Stimulated activated CD8-positive, alpha-beta memory T cell treated with anti-CD3 and anti-CD28 coated beads, Interleukin-4, amount 100 ng/mL, for 1 hour (primary cell): ENCODE measurements around the gene SCLT1.
"Not testable (repeated sequence)": the region's sequence is repeated elsewhere in the genome, so short reads cannot be mapped to it uniquely, and the experiment has no call there.

Experiments
- DNase-seq, 2 donors: peaks; one replicate each; pipeline ENCODE4 v3.0.0-alpha.2; 2020; ENCODE audit warnings: low read depth in 2 of 2, low spot score in 1 of 2

The SCLT1 gene

GRCh38 chr4:129077326-129077725, 16.0 kb downstream of the SCLT1 start:
- DNase-seq, result no peak

DNA sequence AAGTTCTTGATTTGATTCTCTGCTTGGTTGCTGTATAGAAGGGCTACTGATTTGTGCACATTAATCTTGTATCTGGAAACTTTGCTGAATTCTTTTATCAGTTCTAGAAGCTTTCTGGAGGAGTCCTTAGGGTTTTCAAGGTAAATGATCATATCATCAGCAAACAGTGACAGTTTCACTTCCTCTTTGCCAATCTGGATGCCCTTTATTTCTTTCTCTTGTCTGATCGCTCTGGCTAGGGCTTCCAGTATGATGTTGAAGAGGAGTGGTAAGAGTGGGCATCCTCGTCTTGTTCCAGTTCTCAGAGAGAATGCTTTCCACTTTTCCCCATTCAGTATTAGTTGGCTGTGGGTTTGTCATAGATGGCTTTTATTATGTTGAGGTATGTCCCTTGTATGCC, 23.8 kb downstream of the SCLT1 start:
- DNase-seq, result not testable (repeated sequence)

GRCh38 chr4:129064717-129065116, 28.6 kb downstream of the SCLT1 start:
- no peak for DNase-seq

DNA sequence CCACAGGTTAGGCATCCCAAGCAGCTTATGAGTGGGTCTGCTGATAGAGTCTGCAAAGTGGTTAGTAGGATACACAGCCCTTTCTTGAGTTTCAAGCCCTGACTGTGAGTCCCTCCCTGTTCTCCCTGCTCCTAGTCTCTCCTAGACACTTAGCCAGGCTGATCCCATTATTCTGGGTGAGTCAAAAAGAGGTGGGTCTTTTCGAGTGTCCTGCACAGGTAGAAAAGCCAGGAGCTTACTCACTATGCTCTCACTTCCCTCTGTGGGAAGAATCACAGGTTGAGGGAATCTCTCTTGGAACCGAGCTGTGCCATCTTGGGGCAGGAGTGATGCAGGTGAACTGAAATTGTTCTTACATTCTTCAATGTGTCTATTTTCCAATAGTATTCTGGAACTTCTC, 29.7 kb downstream of the SCLT1 start:
- DNase-seq, result no peak

DNA sequence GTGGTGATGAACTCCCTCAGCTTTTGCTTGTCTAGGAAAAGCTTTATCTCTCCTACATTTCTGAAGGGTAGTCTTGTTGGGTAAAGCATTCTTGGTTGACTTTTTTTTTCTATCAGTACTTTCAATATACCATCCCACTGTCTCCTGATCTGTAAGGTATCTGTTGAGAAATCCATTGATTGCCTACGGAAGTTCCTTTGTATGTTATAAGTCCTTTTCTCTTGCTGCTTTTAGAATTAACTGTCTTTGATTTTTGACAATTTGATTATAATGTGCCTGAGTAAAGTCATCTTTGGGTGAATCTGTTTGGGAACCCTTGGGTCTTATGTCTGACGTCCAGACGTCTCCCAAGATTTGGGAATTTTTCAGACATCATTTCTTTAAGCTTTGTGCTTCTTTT, 30.8 kb downstream of the SCLT1 start:
- DNase-seq, result no peak

DNA sequence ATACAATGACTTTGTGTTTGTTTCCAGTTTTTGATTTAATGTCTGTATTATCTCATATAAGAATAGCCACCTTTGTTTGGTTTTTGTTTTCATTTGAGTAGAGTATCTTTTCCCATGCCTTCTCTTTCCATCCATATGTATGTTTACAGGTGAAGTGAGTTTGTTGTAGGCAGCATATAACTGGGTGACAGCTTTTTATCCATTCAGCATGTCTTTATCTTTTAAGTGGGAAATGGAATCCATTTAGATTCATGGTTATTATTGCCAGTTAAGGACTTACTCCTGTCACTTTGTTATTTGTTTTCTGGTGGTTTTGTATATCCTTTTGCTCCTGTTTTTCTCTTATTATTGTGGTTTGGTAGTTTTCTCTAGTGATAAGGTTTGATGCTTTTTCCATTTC, 34.3 kb downstream of the SCLT1 start:
- DNase-seq, result no peak

DNA sequence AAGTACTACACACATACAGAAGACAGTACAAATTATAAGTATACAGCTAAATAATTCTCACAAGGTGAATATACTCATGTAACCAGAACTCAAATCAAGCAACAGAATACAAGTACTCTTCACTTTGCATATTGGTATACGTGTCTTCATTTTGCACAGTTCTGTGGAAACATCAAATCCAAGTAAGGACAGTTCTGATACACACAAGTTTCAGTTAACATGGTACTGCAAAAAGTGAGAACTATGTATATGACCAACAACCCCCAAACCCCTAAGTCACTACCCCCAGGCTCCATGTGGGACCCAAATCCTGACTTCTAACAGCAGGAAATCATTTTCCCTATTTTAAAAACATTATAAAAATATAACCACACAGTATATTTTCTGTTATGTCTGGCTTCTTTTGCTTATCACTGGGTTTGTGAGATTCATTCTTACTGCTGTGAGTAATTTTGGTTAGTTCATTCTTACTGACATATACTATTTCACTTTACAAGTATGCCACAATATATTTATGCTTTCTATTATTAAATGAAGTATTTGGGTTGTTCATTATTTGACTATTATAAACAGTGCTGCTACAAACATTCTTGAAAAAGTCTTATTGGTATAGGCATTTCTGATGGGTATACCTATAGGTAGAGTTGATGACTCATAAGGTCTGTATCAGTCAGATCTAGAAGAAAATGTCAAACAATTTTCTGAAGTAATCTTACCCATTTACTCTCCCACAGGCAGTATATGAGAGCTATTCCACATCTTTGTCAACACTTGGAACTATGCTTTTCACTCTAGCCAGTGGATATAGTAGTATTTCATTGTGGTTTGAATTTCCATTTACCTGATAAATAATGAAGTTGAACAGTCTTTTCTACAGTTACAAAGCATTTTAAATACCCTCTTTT, 47.0 kb downstream of the SCLT1 start:
- no peak for DNase-seq

DNA sequence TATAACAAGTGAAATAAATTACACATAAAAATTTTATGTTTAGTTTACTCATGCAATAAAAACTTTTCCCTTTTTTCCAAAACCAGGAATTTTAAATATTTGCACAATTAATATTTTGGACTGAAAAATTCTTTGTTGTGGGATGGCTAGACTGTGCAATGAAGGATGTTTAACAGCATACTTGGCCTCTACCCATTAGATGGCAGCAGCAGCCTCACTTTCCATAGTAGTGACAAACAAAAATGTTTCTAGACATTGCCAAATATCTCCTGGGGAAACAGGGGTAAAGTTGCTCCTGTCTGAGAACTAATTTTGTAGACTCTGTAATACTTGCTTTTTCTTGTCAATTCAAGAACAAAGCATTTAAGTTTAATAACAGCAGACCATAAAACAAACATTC, 49.8 kb downstream of the SCLT1 start:
- no peak for DNase-seq

DNA sequence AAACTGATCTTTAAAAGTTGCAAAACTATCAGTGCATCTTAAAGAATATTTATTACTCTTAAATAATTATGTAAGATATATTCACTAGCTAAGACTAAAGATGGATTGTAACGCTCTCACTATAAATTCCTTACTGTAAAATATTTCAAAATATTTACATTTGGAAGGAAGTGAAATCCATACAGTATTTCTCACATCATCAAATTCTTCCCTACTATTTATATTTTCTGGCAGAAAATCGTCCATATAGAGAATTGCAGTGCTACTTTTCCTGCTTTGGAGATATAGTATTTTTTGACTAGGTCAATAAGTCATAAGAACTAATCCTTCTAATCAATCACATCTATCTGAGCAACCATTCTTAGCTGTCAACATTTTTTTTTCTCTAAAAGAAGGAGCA, 52.9 kb downstream of the SCLT1 start:
- DNase-seq, result no peak

DNA sequence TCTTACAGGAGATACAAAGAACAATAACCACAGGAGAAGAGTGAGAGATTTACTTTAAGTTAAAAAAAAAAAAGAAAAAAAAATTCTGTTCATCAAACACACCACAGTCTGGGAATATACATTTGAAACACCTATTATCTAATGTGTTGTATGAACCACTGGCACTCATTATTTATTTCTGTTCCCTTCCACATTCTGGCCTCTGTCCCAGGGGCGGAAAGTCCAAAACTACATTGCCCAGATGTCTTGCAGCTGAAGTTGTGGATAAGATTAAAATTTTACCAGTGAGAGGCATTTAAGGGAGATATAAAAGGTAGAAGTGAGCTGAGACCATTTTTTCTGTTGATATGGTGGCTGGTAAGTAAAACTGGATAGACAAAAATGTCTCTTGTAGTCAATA, 56.2 kb downstream of the SCLT1 start:
- no peak for DNase-seq

GRCh38 chr4:129014566-129015509, 78.5 kb downstream of the SCLT1 start:
- DNase-seq, result no peak

DNA sequence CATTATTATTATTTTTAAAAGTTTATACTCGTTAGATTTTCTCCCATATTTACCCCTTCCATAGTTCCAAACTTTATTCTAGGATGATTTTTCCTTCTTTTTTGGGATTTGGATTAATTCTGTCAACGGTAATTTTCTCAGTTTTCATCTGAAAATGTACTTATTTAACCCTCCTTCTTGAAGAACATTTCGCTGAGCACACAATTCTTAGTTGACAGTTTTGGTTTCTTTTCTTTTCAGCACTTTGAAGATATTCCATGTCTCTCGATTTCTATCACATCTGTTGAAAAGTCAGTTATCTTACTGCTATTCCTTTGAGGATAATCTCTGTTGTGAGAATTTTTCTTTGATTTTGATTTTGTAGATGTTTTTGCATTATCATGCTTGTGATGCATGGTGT, 85.2 kb downstream of the SCLT1 start:
- DNase-seq, result no peak

DNA sequence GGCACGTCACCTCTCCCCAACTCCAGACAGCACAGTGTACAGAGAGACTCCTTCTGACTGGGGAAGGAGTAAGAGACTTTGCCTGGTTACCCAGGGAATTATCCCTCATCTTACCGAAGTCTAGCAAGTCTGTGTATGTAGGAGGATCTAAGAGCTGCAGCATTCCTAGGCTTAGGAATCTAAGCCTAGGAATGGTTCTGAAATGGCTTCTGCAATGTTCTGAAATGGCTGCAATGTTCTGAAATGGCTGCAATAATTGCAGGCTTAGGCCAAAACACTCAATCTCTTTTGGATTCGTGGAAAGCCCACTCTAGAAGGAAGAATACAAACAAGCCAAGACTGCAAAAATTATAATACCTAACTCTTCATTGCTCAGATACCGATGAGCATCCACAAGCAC, 106.4 kb downstream of the SCLT1 start:
- DNase-seq, result no peak

GRCh38 chr4:128986019-128986418, 107.3 kb downstream of the SCLT1 start:
- DNase-seq, result no peak

DNA sequence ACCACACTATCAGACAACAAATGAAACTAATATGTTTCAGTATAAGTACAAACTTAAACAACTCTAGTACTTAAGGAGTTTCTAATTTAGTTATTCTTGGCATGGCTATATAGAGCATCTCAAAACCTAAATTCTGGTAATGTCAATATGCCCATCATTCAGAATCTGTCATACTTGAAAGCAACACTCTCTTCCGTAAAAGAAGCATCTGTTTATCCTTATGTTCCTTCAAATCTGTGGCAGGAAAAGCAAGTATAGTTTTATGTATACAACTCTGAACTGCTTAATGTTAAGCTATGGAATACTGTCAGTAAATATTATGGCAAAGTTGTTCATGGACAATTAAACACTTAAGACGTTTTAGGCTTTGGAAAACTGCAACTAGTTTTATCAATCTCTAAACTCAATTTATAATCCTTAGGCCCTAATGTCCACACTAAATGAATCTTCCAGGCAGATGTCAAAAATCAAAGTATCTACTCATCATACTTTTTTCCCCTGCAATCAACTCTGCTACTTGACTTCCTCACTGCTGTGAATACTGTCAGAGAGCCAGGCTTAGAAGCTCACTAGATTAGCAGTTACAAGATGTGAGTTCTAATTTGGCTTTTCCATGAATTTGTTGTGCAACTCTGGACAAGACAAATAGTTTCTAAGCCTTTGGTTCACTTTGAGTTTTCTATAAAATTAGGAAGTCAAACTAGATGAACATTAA, 109.4 kb downstream of the SCLT1 start:
- no peak for DNase-seq

GRCh38 chr4:128981377-128981776, 112.0 kb downstream of the SCLT1 start:
- no peak for DNase-seq

DNA sequence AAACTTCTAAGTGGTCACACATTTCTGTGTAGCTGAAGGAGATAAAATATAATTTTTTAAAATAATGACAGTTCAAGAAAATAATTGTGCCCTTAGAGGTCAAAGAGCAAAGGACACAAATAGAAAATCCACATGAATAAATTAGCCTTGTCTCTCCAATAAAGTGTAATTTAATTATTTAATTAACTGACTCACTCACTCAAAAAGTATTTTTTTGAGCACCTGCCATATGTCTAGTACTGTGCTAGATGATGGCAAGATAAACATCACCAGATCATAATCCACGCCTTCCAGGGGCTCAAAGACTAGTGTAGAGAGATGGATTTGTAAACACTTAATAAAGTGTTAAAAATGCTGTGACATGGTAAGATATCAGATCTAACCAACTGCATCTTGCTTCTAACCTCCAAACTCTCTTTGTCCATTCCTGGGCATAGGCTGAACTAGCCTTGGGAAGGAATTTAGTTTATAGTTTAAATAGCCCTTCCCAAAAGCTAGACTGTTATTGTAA, 112.5 kb downstream of the SCLT1 start:
- no peak for DNase-seq

DNA sequence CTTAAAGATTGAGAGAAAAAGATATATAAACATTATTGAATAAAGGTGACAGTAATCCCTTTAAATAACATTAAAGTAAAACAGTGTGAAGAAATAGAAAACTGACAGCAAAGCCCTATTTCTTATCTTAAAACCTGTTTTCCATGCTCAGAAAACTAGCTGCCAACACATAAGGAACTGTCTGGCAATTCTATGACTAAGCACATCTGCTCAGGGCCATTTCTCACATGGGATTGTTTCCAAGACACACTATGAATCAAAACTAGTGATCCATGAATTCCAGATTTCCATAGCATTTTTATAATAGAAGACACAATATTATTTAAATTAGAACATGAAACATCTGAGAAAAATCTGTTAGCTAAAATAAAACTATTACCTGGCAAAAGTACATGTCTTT, 113.4 kb downstream of the SCLT1 start:
- DNase-seq, result no peak

DNA sequence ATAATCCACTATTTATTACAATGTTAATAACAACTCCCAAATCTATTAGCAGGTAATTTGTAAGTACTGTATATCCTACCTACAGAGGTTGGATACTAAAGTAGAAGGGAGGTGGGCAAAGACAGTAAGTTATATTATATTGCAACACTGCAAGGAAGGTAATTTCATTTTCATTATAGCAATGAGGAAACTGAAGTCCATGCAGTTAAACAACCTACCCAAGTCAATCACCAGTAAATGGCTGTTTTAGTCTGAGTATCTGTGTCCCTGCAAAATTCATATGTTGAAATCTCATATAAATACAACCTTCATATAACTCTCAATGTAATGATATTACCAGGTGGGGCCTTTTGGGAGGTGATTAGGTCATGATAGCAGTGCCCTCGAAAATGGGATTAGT, 114.4 kb downstream of the SCLT1 start:
- DNase-seq, result no peak

GRCh38 chr4:128974136-128974581, 119.2 kb downstream of the SCLT1 start:
- no peak for DNase-seq

DNA sequence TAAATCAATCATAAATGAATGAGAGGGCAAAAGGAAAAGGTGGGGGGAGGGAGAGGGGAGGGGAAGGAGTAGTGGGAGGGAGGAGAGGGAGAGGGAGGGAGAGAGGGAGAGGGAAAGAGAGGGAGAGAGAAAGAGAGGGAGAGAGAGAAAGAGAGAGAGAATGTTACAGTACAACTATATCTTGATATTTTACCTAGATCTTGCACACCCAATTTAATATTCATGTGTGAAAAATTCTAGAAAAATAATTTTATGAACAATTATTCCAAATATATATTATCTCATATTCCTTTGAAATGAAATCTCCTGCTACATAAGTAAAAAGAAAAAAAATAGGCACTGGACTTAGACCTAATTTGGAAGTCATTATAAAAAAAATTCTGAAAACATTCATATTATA, 120.0 kb downstream of the SCLT1 start:
- DNase-seq, result no peak
